SIG-M5 (cell line): Measurements from ENCODE around the gene ATP1A2.
"Not testable (repeated sequence)": the region's sequence is repeated elsewhere in the genome, so short reads cannot be mapped to it uniquely, and the experiment has no call there.

ENCODE experiments used
- DNase-seq: peaks from one replicate; lab custom pipeline; 2025; lab: John Stamatoyannopoulos, UW

ATP1A2 gene

DNA sequence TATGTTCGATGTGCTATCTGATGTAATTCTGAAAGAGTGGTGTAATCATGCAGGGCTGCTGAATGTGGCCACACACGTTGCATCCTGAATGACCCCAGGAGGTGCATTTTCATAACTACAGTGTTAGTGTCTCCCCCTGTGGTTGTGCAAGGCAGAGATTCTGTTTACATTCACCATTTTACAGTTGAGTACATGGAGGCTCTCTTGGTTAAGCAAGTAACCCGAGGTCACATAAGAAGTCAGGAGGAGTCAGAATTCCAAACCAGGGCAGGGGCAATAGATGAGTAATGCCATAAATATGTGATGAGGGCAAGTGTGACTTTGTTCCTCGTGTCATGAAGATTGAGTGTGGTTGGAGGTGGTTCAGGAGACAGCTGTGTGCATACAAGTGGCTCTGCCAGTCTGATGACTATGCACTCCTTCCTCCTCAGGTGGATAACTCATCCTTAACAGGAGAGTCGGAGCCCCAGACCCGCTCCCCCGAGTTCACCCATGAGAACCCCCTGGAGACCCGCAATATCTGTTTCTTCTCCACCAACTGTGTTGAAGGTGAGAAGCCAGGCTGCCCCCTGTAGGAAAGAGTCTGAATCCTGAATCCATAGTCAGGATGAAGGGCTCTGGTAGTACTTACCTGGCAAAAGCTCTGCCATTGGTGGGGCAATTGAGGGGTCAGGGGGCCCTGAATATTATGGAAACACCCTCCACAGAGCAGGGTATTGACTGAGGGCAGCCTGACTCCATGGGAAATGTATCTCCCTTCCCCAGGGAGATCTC, 9.3 kb downstream of the ATP1A2 start:
- DNase-seq = no peak

DNA sequence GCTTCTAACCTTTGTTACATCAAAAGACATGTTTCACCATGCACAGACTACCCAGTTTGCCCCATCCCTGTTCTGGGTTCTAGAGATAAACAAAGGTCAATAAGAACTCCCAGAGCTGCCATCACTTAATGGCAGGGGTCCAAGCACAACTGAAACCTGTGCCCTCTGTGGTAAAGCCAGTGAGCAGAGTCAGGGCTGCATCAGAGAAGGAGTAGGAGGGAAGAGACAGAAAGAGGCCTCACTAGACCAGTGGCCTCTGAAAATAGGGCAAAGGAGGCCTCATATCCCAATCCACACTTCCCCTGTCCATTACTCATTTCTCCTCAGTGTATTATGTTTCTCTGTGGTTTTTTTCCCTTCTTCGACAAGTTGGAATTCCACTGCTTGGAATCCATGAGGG, 10.2 kb downstream of the ATP1A2 start:
- no peak for DNase-seq

DNA sequence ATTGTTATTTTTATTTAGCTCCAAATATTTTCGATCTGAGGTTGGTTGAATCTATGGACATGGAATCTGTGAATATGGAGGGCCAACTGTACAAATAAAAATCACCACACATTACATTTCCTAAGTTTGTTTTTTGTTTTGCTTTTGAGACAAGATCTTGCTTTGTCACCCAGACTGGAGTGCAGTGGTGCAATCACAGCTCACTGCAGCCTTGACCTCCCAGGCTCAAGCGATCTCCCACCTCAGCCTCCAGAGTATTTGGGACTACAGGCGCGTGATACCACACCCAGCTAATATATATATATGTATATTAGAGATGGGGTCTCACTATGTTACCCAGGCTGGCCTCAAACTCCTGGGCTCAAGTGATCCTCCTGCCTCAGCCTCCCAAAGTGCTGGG, 10.8 kb downstream of the ATP1A2 start:
- DNase-seq = not testable (repeated sequence)

DNA sequence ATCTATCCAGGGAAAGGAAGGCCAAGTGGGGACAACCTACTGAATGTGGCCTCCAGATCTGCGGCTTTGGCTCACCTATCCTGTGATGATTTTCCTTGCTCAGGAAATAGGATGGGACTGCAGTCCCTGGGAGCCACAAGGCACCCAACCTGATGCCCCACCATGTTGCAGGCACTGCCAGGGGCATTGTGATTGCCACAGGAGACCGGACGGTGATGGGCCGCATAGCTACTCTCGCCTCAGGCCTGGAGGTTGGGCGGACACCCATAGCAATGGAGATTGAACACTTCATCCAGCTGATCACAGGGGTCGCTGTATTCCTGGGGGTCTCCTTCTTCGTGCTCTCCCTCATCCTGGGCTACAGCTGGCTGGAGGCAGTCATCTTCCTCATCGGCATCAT, 11.8 kb downstream of the ATP1A2 start:
- DNase-seq = no peak

DNA sequence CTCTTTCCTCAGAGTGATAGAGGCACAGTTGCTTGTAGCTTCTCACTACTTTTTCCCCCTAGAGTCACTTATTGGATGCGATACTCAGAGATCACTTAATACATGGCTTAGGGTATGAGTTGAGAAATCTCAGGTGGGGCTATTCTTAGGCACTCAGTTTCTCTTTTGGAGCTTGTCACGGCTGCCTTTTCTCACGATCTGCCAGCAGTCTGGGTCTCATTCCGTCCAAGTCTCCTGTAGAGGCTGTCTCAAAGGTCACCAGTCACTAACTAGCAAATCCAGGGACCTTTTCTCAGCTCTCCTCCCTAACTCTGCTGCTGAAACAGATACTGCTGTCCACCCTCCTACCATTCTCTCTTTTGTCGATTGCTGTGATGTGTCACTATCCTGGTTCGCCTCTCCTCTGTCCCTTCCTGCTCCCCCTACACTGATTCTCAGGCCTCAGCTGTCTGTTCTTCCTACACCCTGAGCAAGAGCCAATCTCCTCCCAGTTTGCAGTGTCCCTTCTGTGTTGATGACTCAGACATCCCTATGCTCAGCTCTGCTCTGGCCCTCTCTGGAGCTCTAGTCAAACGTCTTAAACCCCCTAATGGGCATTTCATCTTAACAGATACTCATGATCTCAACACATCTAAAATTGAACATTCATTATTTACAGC, 12.4 kb downstream of the ATP1A2 start:
- no peak for DNase-seq

DNA sequence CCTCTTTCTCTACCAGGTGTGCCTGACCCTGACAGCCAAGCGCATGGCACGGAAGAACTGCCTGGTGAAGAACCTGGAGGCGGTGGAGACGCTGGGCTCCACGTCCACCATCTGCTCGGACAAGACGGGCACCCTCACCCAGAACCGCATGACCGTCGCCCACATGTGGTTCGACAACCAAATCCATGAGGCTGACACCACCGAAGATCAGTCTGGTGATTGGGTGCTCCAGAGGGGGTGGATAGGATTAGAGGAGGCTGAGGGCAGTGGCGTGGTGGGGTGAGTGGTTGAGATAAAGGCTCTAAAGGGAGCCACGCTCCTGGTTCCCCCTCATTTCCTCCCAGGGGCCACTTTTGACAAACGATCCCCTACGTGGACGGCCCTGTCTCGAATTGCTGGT, 13.1 kb downstream of the ATP1A2 start:
- no peak for DNase-seq

DNA sequence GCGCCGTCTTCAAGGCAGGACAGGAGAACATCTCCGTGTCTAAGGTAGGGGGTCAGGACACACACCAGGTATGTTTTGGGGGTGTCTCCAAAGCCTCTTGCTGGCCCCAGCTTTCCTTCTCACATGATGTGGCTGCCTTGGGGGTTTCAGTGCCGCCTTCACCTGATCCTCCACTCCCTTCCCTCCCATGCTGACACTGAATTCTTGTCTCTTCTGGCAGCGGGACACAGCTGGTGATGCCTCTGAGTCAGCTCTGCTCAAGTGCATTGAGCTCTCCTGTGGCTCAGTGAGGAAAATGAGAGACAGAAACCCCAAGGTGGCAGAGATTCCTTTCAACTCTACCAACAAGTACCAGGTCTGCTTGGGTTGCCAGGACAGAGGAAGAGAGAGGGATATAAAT, 13.5 kb downstream of the ATP1A2 start:
- no peak for DNase-seq

DNA sequence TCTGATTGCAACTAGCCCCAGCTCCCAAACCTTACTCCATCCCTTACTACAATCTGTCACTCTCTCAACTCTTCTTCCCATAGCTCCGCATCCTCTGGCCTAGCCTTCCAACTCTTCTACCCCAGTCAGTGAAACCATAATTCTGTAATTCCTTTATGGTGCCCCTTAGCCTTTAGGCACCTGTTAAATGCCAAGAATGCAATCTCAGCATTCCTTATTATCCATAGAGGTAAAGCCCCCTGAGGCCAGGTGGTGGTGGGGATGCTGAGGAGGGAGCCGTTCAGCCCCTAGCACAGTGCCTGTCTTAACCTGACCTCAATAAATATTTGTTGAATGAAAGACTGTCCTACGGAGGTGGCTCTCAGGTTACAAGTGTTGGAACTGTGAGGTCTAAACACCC, 14.0 kb downstream of the ATP1A2 start:
- no peak for DNase-seq

DNA sequence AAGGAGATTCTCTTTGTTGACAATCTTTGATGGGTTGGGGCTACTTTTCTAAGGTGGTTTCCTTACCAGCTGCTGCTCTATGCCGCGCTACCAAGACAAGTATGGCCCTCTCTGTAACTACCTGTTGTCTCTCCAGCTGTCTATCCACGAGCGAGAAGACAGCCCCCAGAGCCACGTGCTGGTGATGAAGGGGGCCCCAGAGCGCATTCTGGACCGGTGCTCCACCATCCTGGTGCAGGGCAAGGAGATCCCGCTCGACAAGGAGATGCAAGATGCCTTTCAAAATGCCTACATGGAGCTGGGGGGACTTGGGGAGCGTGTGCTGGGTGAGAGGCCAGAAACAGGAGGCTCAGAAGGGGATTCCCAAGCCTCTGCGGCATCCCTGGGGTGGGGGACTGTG, 14.4 kb downstream of the ATP1A2 start:
- DNase-seq = no peak

DNA sequence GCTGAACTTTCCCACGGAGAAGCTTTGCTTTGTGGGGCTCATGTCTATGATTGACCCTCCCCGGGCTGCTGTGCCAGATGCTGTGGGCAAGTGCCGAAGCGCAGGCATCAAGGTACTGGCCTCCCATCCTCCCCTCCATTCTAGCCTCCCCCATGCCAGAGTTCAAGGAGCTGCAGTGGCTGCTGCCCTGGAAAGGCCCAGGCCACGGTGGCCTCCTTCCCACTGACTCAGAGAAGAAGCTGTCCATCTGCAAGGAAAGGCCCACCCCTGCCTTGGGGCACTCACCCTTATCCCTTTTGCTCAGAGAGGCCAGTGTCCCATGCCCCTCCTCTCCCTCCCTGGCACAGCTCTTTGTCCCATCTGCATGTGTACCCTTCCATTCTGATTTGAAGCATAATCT, 14.9 kb downstream of the ATP1A2 start:
- no peak for DNase-seq

DNA sequence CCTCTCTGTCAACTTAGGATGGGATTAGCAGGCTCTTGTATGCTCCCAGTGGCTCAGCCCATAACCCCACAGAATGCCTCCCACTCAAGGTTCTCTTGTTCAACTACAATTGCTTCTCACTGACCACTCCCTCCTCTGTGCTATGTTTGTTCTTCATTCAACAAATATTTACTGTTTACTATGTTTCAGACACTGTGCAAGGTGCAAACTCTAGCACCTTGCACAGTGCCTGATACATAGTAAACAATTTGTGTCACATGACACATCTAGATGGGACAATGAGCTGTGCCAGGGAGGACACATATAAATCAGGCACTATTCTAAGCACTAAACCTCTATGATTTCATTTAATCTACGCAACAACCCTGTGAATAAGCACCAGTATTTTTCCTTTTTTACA, 15.4 kb downstream of the ATP1A2 start:
- no peak for DNase-seq

DNA sequence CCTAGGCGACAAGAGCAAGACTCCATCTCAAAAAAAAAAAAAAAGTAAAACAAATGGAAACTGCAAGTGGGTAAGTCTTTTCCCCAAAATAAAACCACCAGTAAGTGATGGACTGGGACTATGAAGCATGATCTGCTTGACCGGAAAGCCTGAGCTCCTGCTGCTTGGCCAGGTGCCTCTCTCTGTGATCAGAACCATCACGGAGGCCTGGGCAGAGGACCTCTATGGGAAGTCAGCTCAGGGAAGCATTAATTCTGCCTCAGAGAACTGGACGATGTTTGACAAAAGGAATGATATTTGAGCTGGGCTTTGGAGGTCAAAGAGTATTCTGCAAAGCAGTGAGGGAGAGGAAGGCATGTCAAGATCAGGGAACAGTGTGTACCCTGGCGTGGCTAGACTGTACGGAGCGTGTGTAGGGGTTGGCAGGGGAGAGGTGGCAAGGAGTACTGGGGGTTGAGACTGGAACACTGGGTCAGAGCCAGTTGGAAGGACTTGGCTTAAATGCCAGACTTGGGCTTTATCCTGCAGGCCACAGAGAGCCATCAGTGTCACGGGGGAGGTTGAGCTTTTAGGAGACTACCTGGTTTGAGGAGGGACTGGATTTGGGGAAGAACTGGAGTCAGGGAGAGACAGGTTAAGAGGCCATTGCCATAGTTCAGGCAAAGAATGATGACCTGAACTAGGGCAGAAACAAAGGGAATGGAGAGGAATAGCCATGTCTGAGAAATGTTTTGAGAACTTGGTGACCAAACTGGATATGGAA, 16.4 kb downstream of the ATP1A2 start:
- DNase-seq = no peak

DNA sequence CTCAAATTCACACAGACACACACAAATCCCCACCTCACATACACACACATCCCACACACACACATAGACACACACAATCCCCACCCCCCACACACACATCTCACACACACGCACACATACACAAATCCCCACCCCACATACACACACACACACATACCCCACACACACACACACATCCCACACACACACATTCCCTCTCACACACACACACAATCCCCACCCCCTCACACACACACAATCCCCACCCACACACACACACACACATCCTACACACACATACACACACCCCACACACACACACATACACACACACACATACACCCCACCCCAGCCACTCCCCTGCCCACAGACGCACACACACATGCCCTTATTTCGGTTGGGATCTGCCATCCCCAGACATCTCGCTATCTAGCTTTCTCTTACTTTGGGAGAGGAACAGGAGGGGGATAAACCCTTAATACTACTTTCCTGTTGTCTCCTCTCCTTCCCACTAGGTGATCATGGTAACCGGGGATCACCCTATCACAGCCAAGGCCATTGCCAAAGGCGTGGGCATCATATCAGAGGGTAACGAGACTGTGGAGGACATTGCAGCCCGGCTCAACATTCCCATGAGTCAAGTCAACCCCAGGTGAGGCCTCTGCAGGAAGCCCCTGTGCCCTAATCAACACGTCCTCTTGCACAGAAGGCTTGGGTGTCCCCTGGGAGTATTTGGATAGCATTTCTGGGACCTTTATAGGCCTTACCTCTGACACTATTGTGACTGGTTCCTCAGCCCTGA, 18.6 kb downstream of the ATP1A2 start:
- DNase-seq = no peak

DNA sequence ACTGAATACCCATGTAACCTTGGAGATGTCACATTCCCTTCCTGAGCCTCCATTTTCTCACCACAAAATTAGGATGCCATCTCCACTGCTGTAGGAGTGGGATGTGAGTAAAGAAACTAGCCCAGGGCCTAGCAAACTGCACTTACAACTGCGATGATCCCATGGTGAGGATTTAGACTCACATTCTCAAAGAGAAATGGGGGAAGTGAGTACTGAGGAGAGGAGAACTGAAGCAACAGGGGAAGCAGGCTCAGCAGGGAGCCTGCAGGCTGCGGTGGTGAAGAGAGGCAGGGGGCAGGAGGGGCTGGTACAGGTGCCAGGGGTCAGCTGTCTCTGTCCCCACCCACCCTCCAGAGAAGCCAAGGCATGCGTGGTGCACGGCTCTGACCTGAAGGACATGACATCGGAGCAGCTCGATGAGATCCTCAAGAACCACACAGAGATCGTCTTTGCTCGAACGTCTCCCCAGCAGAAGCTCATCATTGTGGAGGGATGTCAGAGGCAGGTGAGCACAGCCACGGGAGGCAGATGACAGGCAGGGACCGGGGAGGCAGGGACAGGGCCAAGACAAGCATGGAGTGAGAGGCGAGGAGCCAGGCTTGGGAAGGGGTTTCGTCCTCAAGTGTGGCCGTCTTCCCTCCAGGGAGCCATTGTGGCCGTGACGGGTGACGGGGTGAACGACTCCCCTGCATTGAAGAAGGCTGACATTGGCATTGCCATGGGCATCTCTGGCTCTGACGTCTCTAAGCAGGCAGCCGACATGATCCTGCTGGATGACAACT, 19.4 kb downstream of the ATP1A2 start:
- peak; percentile 54 for DNase-seq

DNA sequence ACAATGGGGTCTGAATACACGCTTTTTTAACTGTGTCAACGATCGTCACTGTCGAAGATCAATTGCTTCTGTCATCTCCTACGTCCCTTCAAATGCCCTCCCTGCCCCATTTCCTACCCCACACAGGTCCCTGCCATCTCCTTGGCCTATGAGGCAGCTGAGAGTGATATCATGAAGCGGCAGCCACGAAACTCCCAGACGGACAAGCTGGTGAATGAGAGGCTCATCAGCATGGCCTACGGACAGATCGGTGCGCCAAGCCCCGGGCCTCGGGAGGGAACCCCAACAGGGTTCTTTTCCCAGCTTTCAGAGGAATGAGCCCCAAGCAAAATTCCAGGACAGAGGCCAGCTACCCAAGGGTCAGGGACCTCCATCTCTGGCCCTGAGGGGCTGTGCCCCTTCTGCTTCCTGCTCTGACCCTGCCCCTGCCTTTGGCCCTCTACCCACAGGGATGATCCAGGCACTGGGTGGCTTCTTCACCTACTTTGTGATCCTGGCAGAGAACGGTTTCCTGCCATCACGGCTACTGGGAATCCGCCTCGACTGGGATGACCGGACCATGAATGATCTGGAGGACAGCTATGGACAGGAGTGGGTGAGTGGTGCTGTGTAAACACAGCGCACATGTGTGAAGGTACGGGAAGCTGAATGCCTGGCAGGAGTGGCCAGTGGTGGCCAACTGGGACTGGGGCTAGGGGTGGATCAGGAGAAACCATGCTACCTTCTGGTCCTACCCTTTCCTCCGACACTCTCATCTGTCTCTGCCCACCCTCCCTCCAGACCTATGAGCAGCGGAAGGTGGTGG, 20.8 kb downstream of the ATP1A2 start:
- no peak for DNase-seq

DNA sequence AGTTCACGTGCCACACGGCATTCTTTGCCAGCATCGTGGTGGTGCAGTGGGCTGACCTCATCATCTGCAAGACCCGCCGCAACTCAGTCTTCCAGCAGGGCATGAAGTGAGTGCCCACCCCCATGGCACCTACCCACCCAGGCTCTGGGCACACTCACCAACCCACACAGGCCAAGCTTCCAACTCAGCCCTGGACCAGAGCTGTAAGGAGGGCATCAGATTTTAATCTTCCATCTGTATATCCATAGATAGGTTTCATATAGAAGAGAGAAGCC, 21.3 kb downstream of the ATP1A2 start:
- no peak for DNase-seq

DNA sequence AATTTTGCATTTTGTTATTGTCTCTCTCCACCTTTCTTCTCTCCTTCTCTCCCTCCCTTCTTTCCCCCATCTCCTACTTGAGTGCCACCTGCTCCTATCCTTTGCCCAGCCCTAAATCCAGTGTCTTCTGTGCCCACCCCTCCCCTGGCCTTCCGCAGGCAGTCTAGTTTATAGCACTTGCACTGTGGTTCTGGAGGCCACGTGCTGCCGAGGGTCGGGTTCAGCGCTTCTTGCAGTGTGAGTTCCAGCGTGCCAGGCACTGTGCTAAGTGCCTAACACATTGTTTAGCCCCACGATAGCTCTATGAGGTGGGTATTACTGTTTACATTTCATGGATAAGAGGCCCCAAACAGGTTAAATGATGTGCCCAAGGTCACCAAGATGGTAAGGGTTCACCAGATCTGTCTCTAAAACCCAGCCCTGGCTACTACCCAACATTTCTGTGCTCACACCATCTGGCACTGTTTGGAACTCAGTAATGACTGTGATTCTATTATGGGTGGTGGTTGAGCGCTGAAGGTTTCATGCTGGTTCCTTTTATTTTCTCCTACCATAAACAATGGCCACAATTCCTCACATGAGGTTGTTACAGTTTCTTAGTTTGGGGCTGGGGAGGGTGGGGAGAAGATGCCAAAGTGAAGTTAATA, 21.8 kb downstream of the ATP1A2 start:
- DNase-seq = no peak

DNA sequence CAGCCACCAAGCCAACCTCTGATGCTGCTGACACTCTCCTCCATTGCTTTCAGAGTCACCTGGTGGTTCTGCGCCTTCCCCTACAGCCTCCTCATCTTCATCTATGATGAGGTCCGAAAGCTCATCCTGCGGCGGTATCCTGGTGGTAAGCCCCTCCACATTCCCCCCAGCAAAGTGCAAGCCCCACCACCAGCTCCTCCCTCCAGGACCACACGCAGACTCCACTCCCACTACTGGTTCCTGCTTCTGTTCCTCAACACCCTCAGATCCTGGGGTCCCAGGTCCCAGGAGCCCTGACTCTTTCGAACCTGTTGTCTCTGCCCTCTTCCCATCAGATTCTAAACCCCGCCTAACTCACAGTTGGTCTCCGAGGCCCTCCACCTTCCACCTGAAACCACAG, 24.3 kb downstream of the ATP1A2 start:
- DNase-seq = no peak

DNA sequence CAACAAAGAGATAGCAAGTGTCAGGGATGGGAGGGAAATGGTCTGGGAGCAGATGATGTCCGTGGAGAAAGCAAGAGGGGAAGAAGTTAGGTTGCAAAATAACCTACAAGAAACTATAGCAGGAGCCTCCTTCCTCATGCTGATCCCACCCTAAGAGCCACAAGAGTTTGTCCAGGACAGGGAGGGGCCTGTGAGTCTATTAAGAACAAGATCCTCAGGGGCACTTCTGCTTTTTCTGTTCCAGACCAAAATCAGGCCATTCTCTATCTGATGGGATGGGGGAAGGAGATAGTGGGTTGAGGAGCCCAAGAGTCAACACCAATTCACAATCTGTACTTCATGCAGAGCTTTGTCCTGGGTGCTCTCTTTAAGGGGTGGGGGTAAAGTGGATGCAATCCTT, 28.1 kb downstream of the ATP1A2 start:
- DNase-seq = peak; percentile 88

DNA sequence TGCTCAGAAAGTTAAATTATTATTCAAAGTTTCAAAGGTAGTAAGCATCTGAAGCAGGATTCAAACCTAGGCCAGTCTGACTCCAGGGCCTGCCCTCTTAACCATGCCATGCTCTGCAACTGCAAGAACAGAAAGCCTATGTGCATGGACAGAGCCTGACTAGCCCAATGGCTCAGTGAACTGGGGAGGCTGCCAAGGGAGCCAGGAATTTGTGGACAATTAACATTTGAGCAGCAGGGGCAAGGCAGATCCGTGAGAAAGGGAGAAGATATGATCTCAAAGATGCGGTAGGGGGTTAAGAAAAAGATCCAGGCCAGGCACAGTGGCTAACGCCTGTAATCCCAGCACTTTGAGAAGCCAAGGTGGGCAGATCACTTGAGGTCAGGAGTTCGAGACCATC, 29.4 kb downstream of the ATP1A2 start:
- no peak for DNase-seq
